AG09309 (cell line): Measurements from ENCODE around the gene CDH26.

Source experiments
- DNase-seq: peaks from one replicate; pipeline ENCODE4 v3.0.0-alpha.2; 2010; ENCODE audit warnings: low read depth
- H3K4me3 ChIP-seq: 2 replicates; pipeline ENCODE4 v1.5.1; 2011; ENCODE audit warnings: mild to moderate bottlenecking, low read depth, low read length, moderate library complexity; ENCODE audit not compliant: control insufficient read depth
- CTCF ChIP-seq: IDR thresholded peaks from 2 replicates; pipeline ENCODE4 v1.5.1; 2011; ENCODE audit warnings: mild to moderate bottlenecking, low read depth, low read length, inconsistent platforms; ENCODE audit not compliant: insufficient read depth, control insufficient read depth; ENCODE audit errors: missing control alignments

Gene CDH26

GRCh38 chr20:60024801-60025200 is 66.6 kb downstream of the CDH26 start:
- no peak for TF ChIP-seq CTCF
- no peak for DNase-seq
- no peak overlapping the region for H3K4me3 ChIP-seq

GRCh38 chr20:60026010-60026409 is 67.8 kb downstream of the CDH26 start:
- no peak for DNase-seq

GRCh38 chr20:60030471-60030870 is 72.2 kb downstream of the CDH26 start:
- H3K4me3 ChIP-seq, result no peak overlapping the region
- no peak for TF ChIP-seq CTCF
- no peak for DNase-seq

More at GRCh38 chr20:60026010-60026409, 67.8 kb downstream of the CDH26 start:
- H3K4me3 ChIP-seq, result no peak overlapping the region
- no peak for TF ChIP-seq CTCF

GRCh38 chr20:60031107-60031506 is 72.9 kb downstream of the CDH26 start:
- no peak for DNase-seq
- no peak for TF ChIP-seq CTCF
- H3K4me3 ChIP-seq, result no peak overlapping the region

GRCh38 chr20:60034231-60035110 is 76.2 kb downstream of the CDH26 start:
- TF ChIP-seq CTCF, result no peak
- DNase-seq, result no peak
- no peak overlapping the region for H3K4me3 ChIP-seq

- no peak for TF ChIP-seq CTCF
- no peak overlapping the region for H3K4me3 ChIP-seq
Observed at GRCh38 chr20:60035486-60035885, 77.3 kb downstream of the CDH26 start.

More at GRCh38 chr20:60035486-60035885, 77.3 kb downstream of the CDH26 start:
- DNase-seq, result no peak
